HG03064 (cell line): ENCODE data around the gene STRN3.
"Not testable (repeated sequence)": the region's sequence is repeated elsewhere in the genome, so short reads cannot be mapped to it uniquely, and the experiment has no call there.

Source experiments
- ATAC-seq: cut with Tn5 transposase; IDR thresholded peaks from one replicate; pipeline ENCODE4 v1.9.1; 2021; ENCODE audit warnings: low read depth; ENCODE audit not compliant: unreplicated experiment

Gene STRN3

GRCh38 chr14:31037709-31038221 lies 11.6 kb upstream of the STRN3 start:
- ATAC-seq = no peak

DNA sequence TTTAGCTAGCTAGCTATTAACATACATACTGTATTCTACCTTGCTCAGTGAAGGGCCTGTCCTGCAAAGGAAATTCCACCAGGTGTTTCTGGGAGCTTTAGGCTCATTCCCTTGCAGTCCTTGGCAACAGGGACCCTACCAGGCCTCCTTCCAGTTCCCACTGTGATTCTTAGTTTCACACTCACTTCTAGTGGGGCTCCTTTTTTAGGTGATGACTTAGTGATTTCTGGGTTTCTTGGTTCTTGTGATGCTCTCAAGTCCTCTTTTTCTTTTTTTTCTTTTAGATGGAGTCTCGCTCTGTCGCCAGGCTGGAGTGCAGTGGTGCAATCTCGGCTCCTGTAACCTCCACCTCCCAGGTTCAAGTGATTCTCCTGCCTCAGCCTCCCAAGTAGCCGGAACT lies 10.4 kb upstream of the STRN3 start:
- ATAC-seq = no peak

GRCh38 chr14:31030469-31030868 lies 4.3 kb upstream of the STRN3 start:
- no peak for ATAC-seq

DNA sequence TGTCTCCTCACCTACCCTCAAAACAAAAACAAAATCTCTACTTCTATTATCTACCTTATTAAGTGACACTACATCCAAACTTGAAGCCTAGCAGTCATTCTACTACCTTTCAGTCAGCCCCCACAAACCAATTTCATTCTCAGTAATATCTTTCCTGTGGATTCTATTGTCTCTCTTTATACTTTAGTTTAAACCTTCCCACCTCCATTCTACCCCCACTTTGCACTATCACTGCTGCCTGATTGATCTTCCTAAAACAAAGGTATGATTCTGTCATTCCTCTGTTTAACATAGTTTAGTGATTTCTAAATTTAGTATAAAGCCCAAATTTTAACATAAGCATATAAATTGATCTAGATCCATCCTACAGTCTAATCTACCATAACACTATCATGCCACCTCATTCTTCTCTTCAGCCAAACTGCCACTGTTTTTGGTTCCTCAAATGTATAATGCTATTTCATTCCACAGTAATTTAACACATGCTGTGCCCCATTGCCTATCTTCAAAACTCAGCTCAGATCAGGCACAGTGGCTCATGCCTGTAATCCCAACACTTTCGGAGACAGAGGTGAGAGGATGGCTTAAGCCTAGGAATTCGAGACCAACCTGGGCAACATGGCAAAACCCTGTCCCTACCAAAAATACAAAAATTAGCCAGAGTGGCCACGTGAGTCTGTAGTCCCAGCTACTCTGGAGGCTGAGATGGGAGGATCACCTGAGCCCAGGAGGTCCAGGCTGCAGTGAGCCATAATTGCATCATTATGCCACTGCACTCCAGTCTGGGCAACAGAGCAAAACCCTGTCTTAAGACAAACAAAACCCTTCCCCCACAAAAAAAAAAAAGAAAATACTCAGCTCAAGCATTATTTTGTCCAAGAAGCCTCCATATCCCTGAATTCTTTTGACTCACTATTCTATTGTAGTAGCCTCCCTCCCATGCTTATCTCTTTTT lies 3.1 kb upstream of the STRN3 start:
- no peak for ATAC-seq

DNA sequence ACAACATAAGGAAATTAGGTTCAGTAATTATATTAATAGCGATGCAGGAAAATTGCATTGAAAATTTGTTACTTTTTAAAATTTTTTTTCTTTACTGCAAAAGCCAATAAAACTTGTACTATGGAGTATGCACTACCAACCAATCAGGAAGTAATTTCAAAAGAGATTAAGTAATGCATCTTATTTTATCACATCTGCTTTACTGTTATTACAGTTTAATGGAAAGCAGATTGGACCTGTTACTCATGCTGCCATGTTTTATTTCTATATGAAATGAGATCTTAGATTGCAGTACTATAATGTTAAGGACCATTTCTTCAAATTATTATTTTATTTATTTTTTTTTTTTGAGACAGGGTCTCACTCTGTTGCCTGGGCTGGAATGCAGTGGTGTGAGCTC lies 1.7 kb upstream of the STRN3 start:
- ATAC-seq = no peak

- peak; percentile 92 for ATAC-seq
These were observed 464 bp upstream of the STRN3 start for GRCh38 chr14:31026450-31027235.

- ATAC-seq = no peak
These were observed 657 bp downstream of the STRN3 start, which contains the start of gene AP4S1 for GRCh38 chr14:31025367-31026076. TSS of gene AP4S1 (plus strand) at chr14:31025649. CDS start at chr14:31066197, 40,548 bp downstream.

DNA sequence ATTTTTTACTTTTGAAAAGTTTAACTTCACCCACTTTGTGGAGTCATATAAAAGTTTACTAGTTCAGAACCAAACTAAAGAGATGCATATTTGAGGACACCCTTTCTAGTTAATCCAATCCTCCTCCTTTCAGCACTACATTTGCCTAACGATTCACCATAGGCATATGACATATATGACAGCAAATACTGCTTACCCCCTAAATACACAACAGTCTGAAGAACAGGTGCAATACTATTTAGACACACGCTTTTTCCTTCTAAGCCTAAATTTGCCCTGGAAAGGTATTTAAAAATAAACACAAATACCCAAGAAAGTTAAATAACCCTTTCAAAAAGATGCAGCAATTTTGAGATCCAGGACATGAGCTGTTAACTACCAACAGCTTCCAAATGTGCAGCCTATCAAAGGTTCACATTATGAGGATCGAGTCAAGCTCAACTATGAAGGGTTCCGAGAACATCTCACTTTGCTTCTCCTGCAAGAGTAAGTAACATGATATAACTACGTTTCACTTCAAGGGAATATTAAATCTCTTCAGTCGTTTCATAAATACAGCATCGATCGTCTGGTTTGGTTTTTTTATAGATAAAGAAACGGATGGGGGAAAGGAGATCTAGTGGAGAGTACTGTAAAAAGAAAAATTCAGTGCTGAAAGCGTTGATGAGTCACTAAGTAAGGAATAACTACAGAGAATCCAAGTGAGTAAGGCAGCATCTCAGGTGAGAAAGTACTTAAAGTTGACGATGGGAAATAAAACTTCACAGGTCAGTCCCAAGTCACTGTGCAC lies 1.4 kb downstream of the STRN3 start:
- ATAC-seq = no peak

DNA sequence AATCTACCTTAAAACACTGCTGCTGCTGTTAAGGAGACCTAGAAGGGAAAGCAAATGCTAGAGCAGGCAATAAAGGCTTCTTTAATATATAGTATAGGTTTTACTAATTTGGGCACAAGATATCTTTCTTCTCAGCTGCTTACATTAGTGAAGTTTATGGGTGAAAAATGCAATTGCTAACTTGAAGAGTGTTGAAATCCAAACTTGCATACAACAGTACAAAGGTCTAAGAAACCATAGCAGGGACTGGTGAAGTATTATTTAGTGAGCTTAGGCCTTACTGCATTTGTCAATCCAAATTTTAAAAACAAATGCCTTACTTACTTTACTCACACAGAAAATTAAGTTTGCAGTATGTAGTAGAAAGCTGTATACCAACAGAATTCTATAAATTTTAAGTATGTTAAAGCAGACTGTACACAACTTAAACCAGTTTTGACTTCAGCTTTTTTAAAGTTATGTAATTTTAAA lies 2.1 kb downstream of the STRN3 start:
- ATAC-seq = no peak

GRCh38 chr14:31022386-31022785 lies 3.8 kb downstream of the STRN3 start:
- ATAC-seq = no peak

GRCh38 chr14:31021576-31021949 lies 4.6 kb downstream of the STRN3 start:
- no peak for ATAC-seq

DNA sequence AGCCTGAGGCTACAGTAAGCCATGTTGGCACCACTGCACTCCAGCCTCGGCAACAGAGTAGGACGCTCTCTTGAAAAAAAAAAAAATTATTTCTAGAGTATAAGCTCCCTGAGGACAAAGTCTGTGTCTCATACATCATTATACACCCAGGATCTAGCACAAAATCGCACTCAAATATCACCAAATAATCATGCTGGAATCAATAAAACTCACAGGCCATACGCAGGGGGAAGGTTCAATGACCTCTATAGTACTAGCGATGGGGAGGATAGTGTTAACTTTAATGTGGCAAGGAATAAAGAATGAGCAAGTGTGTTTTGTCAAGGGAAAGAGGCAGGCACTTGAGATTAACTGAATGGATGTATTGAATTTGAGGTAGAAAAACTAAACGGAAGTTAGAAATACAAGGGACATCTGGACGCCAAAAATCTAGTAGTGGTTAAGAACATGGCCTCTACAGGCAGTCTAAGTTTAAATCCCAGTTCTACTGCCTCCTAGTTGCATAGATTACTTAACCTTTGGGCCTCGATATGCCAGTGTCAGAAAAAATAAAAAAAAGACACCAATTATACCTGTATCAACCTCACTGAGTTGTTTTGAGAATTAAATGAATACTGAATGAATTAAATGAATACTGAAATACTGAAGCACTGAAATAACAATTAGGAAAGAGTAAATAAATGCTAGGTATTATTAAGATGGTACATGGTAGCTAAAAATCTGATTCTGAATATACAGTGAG lies 5.2 kb downstream of the STRN3 start:
- no peak for ATAC-seq

GRCh38 chr14:31018057-31018645 lies 8.0 kb downstream of the STRN3 start:
- ATAC-seq = no peak

- no peak for ATAC-seq
These were observed 12.3 kb downstream of the STRN3 start for GRCh38 chr14:31013841-31014240.

- ATAC-seq = no peak
These were observed 15.2 kb downstream of the STRN3 start for GRCh38 chr14:31010935-31011334.

GRCh38 chr14:31009836-31010574 lies 16.2 kb downstream of the STRN3 start:
- no peak for ATAC-seq

- no peak for ATAC-seq
These were observed 19.5 kb downstream of the STRN3 start for GRCh38 chr14:31006703-31007102.

DNA sequence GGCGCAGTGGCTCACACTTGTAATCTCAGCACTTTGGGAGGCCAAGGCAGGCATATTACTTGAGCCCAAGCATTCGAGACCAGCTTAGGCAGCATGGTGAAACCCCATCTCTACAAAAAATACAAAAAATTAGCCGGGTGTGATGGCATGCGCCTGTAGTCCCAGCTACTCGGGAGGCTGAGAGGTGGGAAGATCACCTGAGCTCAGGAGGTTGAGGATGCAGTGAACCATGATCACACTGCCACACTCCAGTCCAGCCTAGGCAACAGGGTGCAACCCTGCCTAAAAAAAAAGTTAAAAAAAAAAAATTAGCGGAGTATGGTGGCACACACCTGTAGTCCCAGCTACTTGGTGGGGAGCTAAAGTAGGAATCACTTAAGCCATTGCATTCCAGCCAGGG lies 22.2 kb downstream of the STRN3 start:
- ATAC-seq = not testable (repeated sequence)
